Natural killer cell (primary cell): Measurements from ENCODE around the gene POLR1D. TPM values are rescaled to one million over a fixed set of nuclear protein-coding genes. Genes with fewer than 3 reads are reported as not detected.
A peak's percentile ranks its signal among the peaks of the same experiment; 100 is the strongest.

Source experiments
- ATAC-seq, 3 donors: fragments of 150-1000 bp in 2 of 3; fragments of 200-7000 bp in 1 of 3; cut with Tn5 transposase; 1 replicate in 1 of 3; 2 replicates in 2 of 3; pipeline ENCODE4 v1.10.0; 2021; ENCODE audit warnings: mild to moderate bottlenecking in 2 of 3, moderate library complexity in 2 of 3
- DNase-seq, 2 donors: peaks; one replicate each; pipeline versions ENCODE4 v3.0.0 to v3.0.0-alpha.2; 2013 to 2021; ENCODE audit warnings: mixed read lengths in 1 of 2
- H3K27ac ChIP-seq: one replicate; pipeline ENCODE4 v1.5.1; 2013; ENCODE audit warnings: mild to moderate bottlenecking, low read length
- H3K27me3 ChIP-seq: one replicate; pipeline ENCODE4 v1.6.1; 2013; ENCODE audit warnings: low read length; ENCODE audit not compliant: control insufficient read depth, insufficient read depth
- H3K36me3 ChIP-seq: one replicate; pipeline ENCODE4 v1.6.1; 2013; ENCODE audit warnings: low read length; ENCODE audit not compliant: control insufficient read depth, insufficient read depth
- H3K4me1 ChIP-seq: one replicate; pipeline ENCODE4 v1.6.1; 2013; ENCODE audit warnings: low read length; ENCODE audit not compliant: control insufficient read depth, insufficient read depth
- H3K4me3 ChIP-seq: one replicate; pipeline ENCODE4 v1.5.1; 2013; ENCODE audit warnings: low read length
- H3K9me3 ChIP-seq: one replicate; pipeline ENCODE4 v1.6.1; 2013; ENCODE audit warnings: low read length; ENCODE audit not compliant: control insufficient read depth, insufficient read depth
- H3K27ac Mint-ChIP-seq, 2 donors: one replicate each; pipeline ENCODE4 v1.8.0; 2022; ENCODE audit warnings: mild to moderate bottlenecking in 2 of 2, mixed read lengths in 2 of 2, moderate library complexity in 1 of 2
- H3K27me3 Mint-ChIP-seq, 2 donors: one replicate each; pipeline ENCODE4 v1.8.0; 2022; ENCODE audit warnings: low read depth in 2 of 2, mixed read lengths in 2 of 2
- H3K36me3 Mint-ChIP-seq: one replicate; pipeline ENCODE4 v1.8.0; 2022; ENCODE audit warnings: mixed read lengths
- H3K4me1 Mint-ChIP-seq, 2 donors: one replicate each; pipeline ENCODE4 v1.8.0; 2022; ENCODE audit warnings: mixed read lengths in 2 of 2
- H3K4me3 Mint-ChIP-seq: one replicate; pipeline ENCODE4 v1.8.0; 2022; ENCODE audit warnings: mild to moderate bottlenecking, moderate library complexity, mixed read lengths
- H3K9me3 Mint-ChIP-seq, 2 donors: one replicate each; pipeline ENCODE4 v1.8.0; 2022; ENCODE audit warnings: mixed read lengths in 2 of 2
- CTCF ChIP-seq: fragments of 200-600 bp; IDR thresholded peaks from one replicate; pipeline ENCODE4 v1.8.0; 2022; ENCODE audit warnings: antibody characterized with exemption
- WGBS: methylation state at CpG from one replicate; pipeline ENCODE4 v1.1.7; 2013; ENCODE audit warnings: missing lambda C conversion rate; ENCODE audit not compliant: insufficient coverage; 5-methylcytosine and 5-hydroxymethylcytosine counted together
- intact Hi-C: fragments of 100-400 bp; cut with micrococcal nuclease; formaldehyde crosslinking; loops from one replicate; pipeline ENCODE4 v1.14.2; 2022
- total RNA-seq, 4 donors: library from RNA; stranded (reverse); fragments of 120-200 nt in 1 of 4; gene quantifications; one replicate each; pipeline versions ENCODE4 v1.2.3 to v1.2.4, GENCODE V29; 2013 to 2022

POLR1D gene
- total RNA-seq, 3 donors from 2014 or later (not counting 1 experiment from before 2014, with no cell fraction given): 109 to 132 (median 116) TPM

- peaks cover 49 to 50% of the 10 kb centered on the region in 2 donors for H3K4me1 Mint-ChIP-seq
- no peak for ATAC-seq
- no peak overlapping the region for H3K4me3 Mint-ChIP-seq
These were observed 15.6 kb downstream of the POLR1D start for GRCh38 chr13:27637289-27637626.

GRCh38 chr13:27638001-27638400 lies 16.3 kb downstream of the POLR1D start:
- Histone ChIP-seq H3K4me3 (no peak overlapping the region), H3K27me3 (no peaks in the 10 kb centered on the region), H3K4me1 (peaks cover 3% of the 10 kb centered on the region), H3K36me3 (no peaks in the 10 kb centered on the region), H3K9me3 (no peaks in the 10 kb centered on the region), H3K27ac (no peak overlapping the region)
- Mint-ChIP-seq H3K9me3 (no peaks in the 10 kb centered on the region), H3K4me3 (no peak overlapping the region), H3K4me1 (peaks cover 54 to 58% of the 10 kb centered on the region in 2 donors), H3K27ac (no peak overlapping the region), H3K36me3 (no peaks in the 10 kb centered on the region), H3K27me3 (no peaks in the 10 kb centered on the region)
- WGBS: no CpG with 5 or more reads among the region's 1 CpG
- ATAC-seq (no peak), DNase-seq (no peak)
- intact Hi-C loops: no loop called here
- TF ChIP-seq CTCF: no peak

More at GRCh38 chr13:27637289-27637626, 15.6 kb downstream of the POLR1D start:
- H3K9me3 ChIP-seq: no peaks in the 10 kb centered on the region
- no peak overlapping the region for H3K4me3 ChIP-seq
- peaks cover 3% of the 10 kb centered on the region for H3K4me1 ChIP-seq
- TF ChIP-seq CTCF: no peak
- no peaks in the 10 kb centered on the region for H3K27me3 ChIP-seq
- Mint-ChIP-seq H3K27me3 (no peaks in the 10 kb centered on the region), H3K9me3 (no peaks in the 10 kb centered on the region), H3K36me3 (no peaks in the 10 kb centered on the region), H3K27ac (peak overlapping the region; percentile 27 to 63)
- H3K27ac ChIP-seq: no peak overlapping the region
- H3K36me3 ChIP-seq: peaks cover 1% of the 10 kb centered on the region
- DNase-seq: no peak
- intact Hi-C loops: no loop called here
- WGBS: no CpG with 5 or more reads among the region's 1 CpG

DNA sequence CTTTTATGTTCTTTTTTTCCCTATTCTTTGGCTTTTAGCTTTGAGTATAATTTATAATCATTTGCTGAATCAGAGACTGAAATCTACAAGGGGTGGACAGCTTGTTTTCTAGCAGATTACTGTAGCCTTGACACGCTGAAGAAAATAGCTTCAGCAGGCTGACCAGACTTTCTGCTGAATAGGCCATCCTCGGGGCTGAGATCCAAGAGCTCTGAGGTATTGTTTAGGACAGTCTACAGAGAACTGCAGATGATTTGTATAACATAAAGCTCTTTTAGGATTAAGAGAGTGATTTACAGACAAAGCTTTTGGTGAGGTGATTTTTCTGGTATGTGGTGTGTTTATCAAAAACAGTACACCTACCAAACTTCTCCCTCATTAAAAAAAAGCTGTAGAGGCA lies 16.8 kb downstream of the POLR1D start:
- H3K27ac ChIP-seq: no peak overlapping the region
- no peak for DNase-seq
- no peak for ATAC-seq
- H3K4me1 ChIP-seq: peaks cover 3% of the 10 kb centered on the region
- WGBS: 92% methylated on average over 2 of the region's 2 CpGs
- no peaks in the 10 kb centered on the region for H3K27me3 ChIP-seq
- H3K27me3 Mint-ChIP-seq: no peaks in the 10 kb centered on the region
- H3K9me3 Mint-ChIP-seq: no peaks in the 10 kb centered on the region
- no peaks in the 10 kb centered on the region for H3K36me3 Mint-ChIP-seq
- no peaks in the 10 kb centered on the region for H3K36me3 ChIP-seq
- H3K27ac Mint-ChIP-seq: no peak overlapping the region
- peaks cover 59 to 63% of the 10 kb centered on the region in 2 donors for H3K4me1 Mint-ChIP-seq
- intact Hi-C loops: no loop called here
- H3K4me3 Mint-ChIP-seq: no peak overlapping the region
- TF ChIP-seq CTCF: no peak
- H3K9me3 ChIP-seq: no peaks in the 10 kb centered on the region
- H3K4me3 ChIP-seq: no peak overlapping the region

GRCh38 chr13:27639186-27639585 lies 17.5 kb downstream of the POLR1D start:
- Histone ChIP-seq H3K27ac (no peak overlapping the region), H3K27me3 (no peaks in the 10 kb centered on the region), H3K36me3 (no peaks in the 10 kb centered on the region), H3K4me1 (peaks cover 3% of the 10 kb centered on the region), H3K4me3 (no peak overlapping the region), H3K9me3 (no peaks in the 10 kb centered on the region)
- H3K9me3 Mint-ChIP-seq: no peaks in the 10 kb centered on the region
- H3K27ac Mint-ChIP-seq: peak overlapping the region in 1 of 2 donors; percentile 45
- H3K36me3 Mint-ChIP-seq: no peaks in the 10 kb centered on the region
- intact Hi-C loops: no loop called here
- H3K4me1 Mint-ChIP-seq: peaks cover 62% of the 10 kb centered on the region in 2 donors
- TF ChIP-seq CTCF: no peak
- H3K27me3 Mint-ChIP-seq: no peaks in the 10 kb centered on the region
- no peak overlapping the region for H3K4me3 Mint-ChIP-seq
- ATAC-seq (no peak), DNase-seq (no peak)
